Heart left ventricle (tissue), 16 donors: ENCODE results near the gene RAB40C. TPM values are rescaled to one million over a fixed set of nuclear protein-coding genes. Genes with fewer than 3 reads are reported as not detected.
A peak's percentile ranks its signal among the peaks of the same experiment; 100 is the strongest.

ENCODE experiments used
- ATAC-seq, 4 donors: fragments of 200-7000 bp; cut with Tn5 transposase; one replicate each; pipeline ENCODE4 v1.9.1; 2020 to 2022; ENCODE audit warnings: moderate library complexity in 4 of 4, mild to moderate bottlenecking in 3 of 4, moderate number of reproducible peaks in 1 of 4
- DNase-seq, 5 donors: peaks; one replicate each; pipeline ENCODE4 v3.0.0-alpha.2; 2020
- H3K27ac ChIP-seq, 12 donors: fragments of 200-600 bp; sonication (generic) in 4 of 12; one replicate each; pipeline versions ENCODE4 v1.5.0 to v1.8.0; 2016 to 2022; ENCODE audit warnings: mild to moderate bottlenecking in 2 of 12
- H3K27me3 ChIP-seq, 9 donors: fragments of 200-600 bp; sonication (generic) in 2 of 9; one replicate each; pipeline versions ENCODE4 v1.5.1 to v1.8.0; 2016 to 2022; ENCODE audit warnings: mild to moderate bottlenecking in 3 of 9
- H3K36me3 ChIP-seq, 9 donors: fragments of 200-600 bp; sonication (generic) in 2 of 9; one replicate each; pipeline versions ENCODE4 v1.5.0 to v1.8.0; 2018 to 2022; ENCODE audit warnings: mild to moderate bottlenecking in 2 of 9
- H3K4me1 ChIP-seq, 12 donors: fragments of 200-600 bp; sonication (generic) in 4 of 12; one replicate each; pipeline versions ENCODE4 v1.5.0 to v1.8.0; 2016 to 2022; ENCODE audit warnings: mild to moderate bottlenecking in 3 of 12
- H3K4me3 ChIP-seq, 12 donors: fragments of 200-600 bp; sonication (generic) in 4 of 12; one replicate each; pipeline versions ENCODE4 v1.5.0 to v1.8.0; 2017 to 2022; ENCODE audit warnings: mild to moderate bottlenecking in 9 of 12, moderate library complexity in 4 of 12
- H3K9me3 ChIP-seq, 12 donors: fragments of 200-600 bp; sonication (generic) in 4 of 12; one replicate each; pipeline versions ENCODE4 v1.5.0 to v1.8.0; 2016 to 2022; ENCODE audit warnings: mild to moderate bottlenecking in 1 of 12
- CTCF ChIP-seq, 12 donors: fragments of 200-600 bp; sonication (generic) in 4 of 12; IDR thresholded peaks; one replicate each; pipeline versions ENCODE4 v1.5.0 to v1.8.0; 2018 to 2022; ENCODE audit warnings: antibody characterized with exemption in 12 of 12, mild to moderate bottlenecking in 5 of 12
- POLR2A ChIP-seq, 2 donors: fragments of 450-650 bp; IDR thresholded peaks; one replicate each; pipeline ENCODE4 v1.6.1; 2017; ENCODE audit warnings: antibody characterized with exemption in 2 of 2, mild to moderate bottlenecking in 2 of 2, moderate library complexity in 2 of 2
- WGBS, 4 donors: extraction: QIAGEN DNeasy Blood & Tissue Kit in 2 of 4; methylation state at CpG; one replicate each; pipeline versions ENCODE4 v1.1.5 to v1.1.7; 2013 to 2018; 5-methylcytosine and 5-hydroxymethylcytosine counted together
- intact Hi-C, 10 donors: fragments of 100-400 bp; cut with DNase I; formaldehyde crosslinking; loops; one replicate each; pipeline versions ENCODE4 v1.11.1 to v1.14.2; 2022
- polyA plus RNA-seq, 2 donors: library from polyadenylated mRNA; stranded (reverse); fragments of 200-250 nt; gene quantifications; one replicate each; pipeline ENCODE4 v1.2.3, GENCODE V29; 2013
- total RNA-seq, 9 donors: library from RNA; depleted of rRNA in 2 of 9; stranded (reverse); fragments of >200 nt in 2 of 9; fragmentation: NEBNext Ultra II Directional in 3 of 9; extraction: Animal tissue kit (Norgen Biotek cat#: 25700) in 3 of 9; gene quantifications; one replicate each; pipeline versions ENCODE4 v1.1.0 to v1.2.4, GENCODE V29; 2016 to 2023
- donor health status: ischemic (EF 13 %, LVEDD 7.1; RV severe dilation, severe dysfunction).
- donor health status: healthy with polysubstance abuse.
- donor health status: DM: no; HTN: yes; CAD: no.
- donor health status: DM: no; HTN: no; CAD: no.
- donor health status: ischemic (EF 25% LVEDD 6.9; RV normal size, moderate dysfunction).
- donor health status: ischemic (EF 25% LVEDD 5.7; RV mildly dilated, moderate dysfunction).
- donor health status: healthy.
- donor health status: DM: yes; HTN: yes; CAD: no.
- donor health status: ischemic (EF 35%, LVEDD 5.7; RV mildly dilated, moderate dysfunction).
- donor health status: nonischemic (EF 11% LVEDD 7.7; RV severe dilation, severe dysfunction).
- donor health status: DM: yes; HTN: yes; CAD: no.
- donor health status: PGD.
- donor health status: ischemic (EF 29% LVEDD 5.4; RV normal size, mild dysfunction).
- donor health status: nonischemic (EF 23%, LVEDD 6.1; RV moderate dilation, normal function).

Gene RAB40C
- total and polyA plus RNA-seq, 11 donors = 10.2 to 22.0 (median 12.8) TPM

GRCh38 chr16:559411-560203 lies 30.3 kb upstream of the RAB40C start:
- H3K36me3 ChIP-seq = no peaks in the 10 kb centered on the region
- ATAC-seq = no peak
- H3K4me3 ChIP-seq = peak overlapping the region in 1 of 12 donors; percentile 21
- H3K27ac ChIP-seq = no peak overlapping the region
- H3K9me3 ChIP-seq = no peaks in the 10 kb centered on the region
- no peak for DNase-seq
- TF ChIP-seq POLR2A (IDR thresholded peaks at IDR 0.05) (no peak), CTCF (IDR thresholded peaks at IDR 0.05) (no peak)
- 6 to 14% (median 8%) methylated on average over 22 to 62 of the region's 62 CpGs for WGBS, 4 donors
- H3K27me3 ChIP-seq = peaks cover 21 to 60% (median 27%) of the 10 kb centered on the region in 9 donors
- intact Hi-C loops = no loop called here
- H3K4me1 ChIP-seq = peaks cover 0 to 23% (median 0%) of the 10 kb centered on the region in 12 donors

DNA sequence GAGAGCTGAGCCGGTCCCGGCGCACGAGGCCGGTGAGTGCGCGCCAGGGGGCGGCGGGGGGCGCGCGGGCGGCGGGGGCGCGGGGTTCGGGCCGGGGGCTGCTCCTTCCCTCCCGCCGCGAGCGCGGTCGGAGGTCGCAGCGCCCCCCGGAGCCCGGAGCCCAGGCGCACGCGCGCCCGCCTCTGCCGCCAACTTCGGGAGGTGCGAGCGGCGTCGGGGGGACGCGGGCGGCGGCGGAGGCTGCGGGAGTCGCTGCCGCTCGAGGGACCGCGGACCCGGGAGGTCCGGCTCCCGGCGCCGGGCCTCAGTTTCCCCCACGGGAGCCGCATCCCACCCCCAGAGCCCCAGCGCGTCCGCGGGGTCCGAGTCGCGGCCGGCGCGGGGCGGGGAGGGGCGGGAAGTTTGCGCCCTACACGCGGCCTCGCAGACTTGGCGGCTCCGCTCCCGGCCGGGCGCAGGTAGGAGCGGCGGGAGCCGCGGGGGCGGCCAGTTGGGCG lies 29.6 kb upstream of the RAB40C start, which contains the start of gene PRR35:
PRR35 (plus strand) TSS at position 191 of the 497 bp plus-strand sequence. CDS start 2,901 bp downstream, outside the sequence.
- Histone ChIP-seq H3K9me3 (no peaks in the 10 kb centered on the region), H3K36me3 (no peaks in the 10 kb centered on the region), H3K27ac (no peak within 1 kb of the TSS), H3K4me1 (peaks cover 0 to 23% (median 0%) of the 10 kb centered on the region in 12 donors), H3K4me3 (peak within 1 kb of the TSS in 1 of 12 donors; percentile 21), H3K27me3 (peaks cover 21 to 61% (median 27%) of the 10 kb centered on the region in 9 donors)
- intact Hi-C loops = no loop called here
- ATAC-seq (no peak), DNase-seq (no peak)
- TF ChIP-seq POLR2A (IDR thresholded peaks at IDR 0.05) (no peak), CTCF (IDR thresholded peaks at IDR 0.05) (no peak)
- 0 to 1% (median 0%) methylated on average over 10 to 84 of the region's 84 CpGs for WGBS, 4 donors

DNA sequence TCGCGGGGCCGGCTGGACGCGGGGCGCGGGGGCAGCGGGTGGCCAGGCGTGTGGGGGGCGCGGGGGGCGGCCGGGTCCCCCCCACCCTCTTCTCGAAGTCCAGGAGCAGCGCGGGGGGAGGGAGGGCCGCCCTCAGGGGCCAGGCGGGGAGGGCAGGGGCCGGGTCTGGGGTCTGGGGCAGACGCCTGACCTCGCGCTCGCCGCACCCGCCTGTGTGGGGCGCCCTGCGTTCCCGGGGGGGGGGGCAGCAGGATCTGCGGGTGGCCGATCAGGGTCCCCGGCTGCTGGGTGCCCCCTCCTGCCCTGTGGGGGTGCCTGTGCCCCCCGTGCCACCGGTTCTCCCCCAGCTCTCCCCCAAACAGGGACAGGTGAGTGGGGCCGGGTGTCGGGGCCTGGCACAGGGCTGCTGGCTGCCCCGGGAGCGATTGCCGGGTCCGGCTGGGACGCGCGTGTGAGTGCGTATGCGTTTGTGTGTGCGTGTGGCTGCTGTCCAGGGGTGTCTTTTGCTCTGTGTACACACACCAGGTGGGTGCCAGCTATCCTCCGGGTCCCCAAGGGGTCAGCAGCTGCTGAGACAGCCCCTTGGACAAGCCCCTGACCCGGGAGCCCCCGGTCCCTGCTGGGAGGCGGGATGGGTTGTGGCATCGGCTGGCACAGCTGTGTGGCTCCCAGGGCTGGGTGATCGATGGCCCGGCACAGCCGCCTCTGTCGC lies 29.0 kb upstream of the RAB40C start:
- Histone ChIP-seq H3K4me1 (peaks cover 0 to 26% (median 2%) of the 10 kb centered on the region in 12 donors), H3K27ac (no peak overlapping the region), H3K4me3 (peak overlapping the region in 1 of 12 donors; percentile 21), H3K9me3 (no peaks in the 10 kb centered on the region), H3K36me3 (no peaks in the 10 kb centered on the region), H3K27me3 (peaks cover 21 to 61% (median 27%) of the 10 kb centered on the region in 9 donors)
- intact Hi-C loops = no loop called here
- ATAC-seq = no peak
- DNase-seq = no peak
- 23 to 70% (median 36%) methylated on average over 12 to 54 of the region's 54 CpGs for WGBS, 4 donors
- TF ChIP-seq CTCF (IDR thresholded peaks at IDR 0.05) (no peak), POLR2A (IDR thresholded peaks at IDR 0.05) (no peak)

DNA sequence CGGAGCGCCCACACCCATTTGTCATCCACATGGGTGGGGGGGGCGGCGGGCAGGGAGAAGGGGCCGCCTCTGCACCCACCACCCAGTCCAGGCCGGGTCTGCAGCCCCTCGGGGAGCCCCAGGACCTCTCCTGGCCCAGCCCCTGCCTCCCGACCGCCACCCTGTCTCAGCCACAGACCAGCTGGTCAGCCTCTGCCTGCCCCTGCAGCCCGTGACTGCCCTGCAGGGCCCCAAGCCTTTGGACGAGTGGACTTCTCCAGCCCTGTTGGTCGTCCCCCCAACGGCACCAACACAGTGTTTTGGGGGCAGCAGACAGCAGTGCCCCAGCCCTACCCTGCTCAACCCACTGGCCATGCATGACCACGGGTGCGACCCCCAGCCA lies 28.5 kb upstream of the RAB40C start:
- Histone ChIP-seq H3K4me1 (peaks cover 0 to 32% (median 7%) of the 10 kb centered on the region in 12 donors), H3K36me3 (no peaks in the 10 kb centered on the region), H3K9me3 (no peaks in the 10 kb centered on the region), H3K27me3 (peaks cover 21 to 61% (median 27%) of the 10 kb centered on the region in 9 donors), H3K4me3 (no peak overlapping the region), H3K27ac (no peak overlapping the region)
- TF ChIP-seq POLR2A (IDR thresholded peaks at IDR 0.05) (no peak), CTCF (IDR thresholded peaks at IDR 0.05) (no peak)
- WGBS, 4 donors = 73 to 78% (median 73%) methylated on average over 5 to 15 of the region's 15 CpGs
- intact Hi-C loops = no loop called here
- DNase-seq (no peak), ATAC-seq (no peak)
